A549 (cell line): Measurements from ENCODE around the gene KCNQ1.

Experiments used
- BHLHE40 ChIP-seq: IDR thresholded peaks from 2 replicates; pipeline ENCODE4 v1.6.1; 2012; ENCODE audit warnings: low read depth, low read length, inconsistent platforms
- EHMT2 ChIP-seq: fragments of 200-600 bp; sonication (generic); IDR thresholded peaks from 2 replicates; pipeline ENCODE4 v1.6.1; 2016; ENCODE audit warnings: antibody characterized with exemption, low read depth, mild to moderate bottlenecking, moderate library complexity
- EP300 ChIP-seq, 2 experiments: fragments of >200 bp; sonication (Bioruptor Twin); formaldehyde crosslinking; IDR thresholded peaks; 2 replicates in 1 of 2; 3 replicates in 1 of 2; pipeline ENCODE4 v1.6.1; 2016 to 2017
- JUNB ChIP-seq: fragments of >200 bp; sonication (Bioruptor Twin); formaldehyde crosslinking; IDR thresholded peaks from 2 replicates; pipeline ENCODE4 v1.6.1; 2016
- KDM5A ChIP-seq: fragments of 200-600 bp; sonication (generic); IDR thresholded peaks from 2 replicates; pipeline ENCODE4 v1.6.1; 2016; ENCODE audit warnings: antibody characterized with exemption, mild to moderate bottlenecking
- MAZ ChIP-seq: fragments of 150-350 bp; IDR thresholded peaks from 2 replicates; pipeline ENCODE4 v1.6.1; 2014; ENCODE audit warnings: antibody characterized with exemption, low read depth, low read length, borderline replicate concordance
- MYC ChIP-seq: IDR thresholded peaks from 2 replicates; pipeline ENCODE4 v1.6.1; 2012; ENCODE audit warnings: mild to moderate bottlenecking, inconsistent platforms, low read length, improper control_type of control experiment, borderline replicate concordance
- NPAS2 ChIP-seq: fragments of 250-450 bp; sonication (Bioruptor Pico); IDR thresholded peaks from 2 replicates; pipeline ENCODE4 v1.8.0; 2022; ENCODE audit warnings: mild to moderate bottlenecking, moderate library complexity, borderline replicate concordance
- POLR2A ChIP-seq: IDR thresholded peaks from 2 replicates; pipeline ENCODE4 v1.6.1; 2012; ENCODE audit warnings: mild to moderate bottlenecking, low read length
- RAD21 ChIP-seq, 2 experiments: fragments of >200 bp in 1 of 2; sonication (Bioruptor Twin) in 1 of 2; formaldehyde crosslinking in 1 of 2; IDR thresholded peaks in 1 of 2; conservative IDR thresholded peaks in 1 of 2; 2 replicates in 1 of 2; 3 replicates in 1 of 2; pipeline ENCODE4 v1.6.1; 2012 to 2018; ENCODE audit warnings: inconsistent platforms in 1 of 2
- TF ChIP-seq, protein P1 (sequence below): fragments of >200 bp; sonication (Bioruptor Twin); formaldehyde crosslinking; IDR thresholded peaks from 3 replicates; pipeline ENCODE4 v1.5.1; 2016
- TF ChIP-seq, protein P2 (sequence below): fragments of >200 bp; sonication (Bioruptor Twin); formaldehyde crosslinking; IDR thresholded peaks from 3 replicates; pipeline ENCODE4 v1.6.1; 2016

DNA sequence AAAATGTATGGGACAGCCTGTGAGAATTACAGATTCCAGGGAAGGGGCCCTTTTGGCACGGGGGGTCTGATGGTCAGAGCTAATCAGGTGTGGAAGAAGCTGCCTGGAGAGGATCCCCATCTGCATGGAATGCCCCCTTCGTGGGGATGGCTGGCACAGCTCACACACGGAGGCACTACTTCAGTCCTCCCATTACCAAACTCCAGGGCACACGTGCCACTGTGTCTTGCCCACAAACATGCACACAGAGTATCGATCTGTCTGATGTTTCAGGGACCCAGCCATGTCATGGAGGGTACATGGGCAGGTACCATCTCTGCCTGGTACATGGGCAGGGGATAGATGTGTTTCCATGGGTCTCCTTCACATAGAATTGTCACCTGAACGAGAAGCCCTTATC lies 240.2 kb downstream of the KCNQ1 start:
- TF ChIP-seq BHLHE40 (no peak), MYC (no peak), MAZ (no peak), EHMT2 (no peak), EP300 (IDR thresholded peaks at IDR 0.05) (no peak), NPAS2 (CRISPR knock-in tag) (no peak), RAD21 (conservative IDR thresholded peaks at IDR 0.05 in 1 of 2, IDR thresholded peaks at IDR 0.05 in 1 of 2) (no peak), KDM5A (no peak), POLR2A (no peak), JUNB (no peak)
- TF ChIP-seq, protein P1, sequence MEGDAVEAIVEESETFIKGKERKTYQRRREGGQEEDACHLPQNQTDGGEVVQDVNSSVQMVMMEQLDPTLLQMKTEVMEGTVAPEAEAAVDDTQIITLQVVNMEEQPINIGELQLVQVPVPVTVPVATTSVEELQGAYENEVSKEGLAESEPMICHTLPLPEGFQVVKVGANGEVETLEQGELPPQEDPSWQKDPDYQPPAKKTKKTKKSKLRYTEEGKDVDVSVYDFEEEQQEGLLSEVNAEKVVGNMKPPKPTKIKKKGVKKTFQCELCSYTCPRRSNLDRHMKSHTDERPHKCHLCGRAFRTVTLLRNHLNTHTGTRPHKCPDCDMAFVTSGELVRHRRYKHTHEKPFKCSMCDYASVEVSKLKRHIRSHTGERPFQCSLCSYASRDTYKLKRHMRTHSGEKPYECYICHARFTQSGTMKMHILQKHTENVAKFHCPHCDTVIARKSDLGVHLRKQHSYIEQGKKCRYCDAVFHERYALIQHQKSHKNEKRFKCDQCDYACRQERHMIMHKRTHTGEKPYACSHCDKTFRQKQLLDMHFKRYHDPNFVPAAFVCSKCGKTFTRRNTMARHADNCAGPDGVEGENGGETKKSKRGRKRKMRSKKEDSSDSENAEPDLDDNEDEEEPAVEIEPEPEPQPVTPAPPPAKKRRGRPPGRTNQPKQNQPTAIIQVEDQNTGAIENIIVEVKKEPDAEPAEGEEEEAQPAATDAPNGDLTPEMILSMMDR = no peak
- TF ChIP-seq, protein P2, sequence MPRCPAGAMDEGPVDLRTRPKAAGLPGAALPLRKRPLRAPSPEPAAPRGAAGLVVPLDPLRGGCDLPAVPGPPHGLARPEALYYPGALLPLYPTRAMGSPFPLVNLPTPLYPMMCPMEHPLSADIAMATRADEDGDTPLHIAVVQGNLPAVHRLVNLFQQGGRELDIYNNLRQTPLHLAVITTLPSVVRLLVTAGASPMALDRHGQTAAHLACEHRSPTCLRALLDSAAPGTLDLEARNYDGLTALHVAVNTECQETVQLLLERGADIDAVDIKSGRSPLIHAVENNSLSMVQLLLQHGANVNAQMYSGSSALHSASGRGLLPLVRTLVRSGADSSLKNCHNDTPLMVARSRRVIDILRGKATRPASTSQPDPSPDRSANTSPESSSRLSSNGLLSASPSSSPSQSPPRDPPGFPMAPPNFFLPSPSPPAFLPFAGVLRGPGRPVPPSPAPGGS = no peak
